Glutamatergic neuron (in vitro differentiated cells): ENCODE measurements around the gene PIP4K2A. TPM values are rescaled to one million over a fixed set of nuclear protein-coding genes. Genes with fewer than 3 reads are reported as not detected.
A peak's percentile ranks its signal among the peaks of the same experiment; 100 is the strongest.

ENCODE experiments used
- DNase-seq: peaks from one replicate; pipeline ENCODE4 v3.0.0; 2022
- H3K27ac Mint-ChIP-seq: one replicate; pipeline ENCODE4 v1.8.0; 2020; ENCODE audit warnings: mild to moderate bottlenecking, mixed read lengths, inconsistent platforms; ENCODE audit not compliant: unreplicated experiment
- H3K27me3 Mint-ChIP-seq: one replicate; pipeline ENCODE4 v1.8.0; 2020; ENCODE audit warnings: mild to moderate bottlenecking, moderate library complexity, mixed read lengths, inconsistent platforms; ENCODE audit not compliant: unreplicated experiment
- H3K36me3 Mint-ChIP-seq: one replicate; pipeline ENCODE4 v1.8.0; 2020; ENCODE audit warnings: mild to moderate bottlenecking, mixed read lengths, inconsistent platforms; ENCODE audit not compliant: unreplicated experiment
- H3K4me1 Mint-ChIP-seq: one replicate; pipeline ENCODE4 v1.8.0; 2020; ENCODE audit warnings: mild to moderate bottlenecking, low read depth, mixed read lengths, inconsistent platforms; ENCODE audit not compliant: unreplicated experiment
- H3K4me3 Mint-ChIP-seq: one replicate; pipeline ENCODE4 v1.8.0; 2020; ENCODE audit warnings: mild to moderate bottlenecking, mixed read lengths, inconsistent platforms; ENCODE audit not compliant: unreplicated experiment
- H3K9me3 Mint-ChIP-seq: one replicate; pipeline ENCODE4 v1.8.0; 2020; ENCODE audit warnings: mild to moderate bottlenecking, moderate library complexity, mixed read lengths, inconsistent platforms; ENCODE audit not compliant: unreplicated experiment
- CTCF ChIP-seq: fragments of 200-600 bp; sonication (generic); IDR thresholded peaks from one replicate; pipeline ENCODE4 v1.5.0; 2021; ENCODE audit not compliant: partially characterized antibody, unreplicated experiment
- total RNA-seq: library from RNA; stranded (reverse); fragmentation: NEBNext Ultra II Directional; extraction: Animal tissue kit (Norgen Biotek cat#: 25700); gene quantifications from one replicate; pipeline ENCODE4 v1.2.1, GENCODE V29; 2021; ENCODE audit not compliant: unreplicated experiment

The PIP4K2A gene
- total RNA-seq, 1 donor from 2014 or later = 20.7 TPM

GRCh38 chr10:22715290-22715625 lies 880 bp upstream of the PIP4K2A start:
- peaks cover 6% of the 10 kb centered on the region for H3K27me3 Mint-ChIP-seq
- TF ChIP-seq CTCF = no peak
- no peaks in the 10 kb centered on the region for H3K4me1 Mint-ChIP-seq
- no peaks in the 10 kb centered on the region for H3K36me3 Mint-ChIP-seq
- H3K9me3 Mint-ChIP-seq = peaks cover 5% of the 10 kb centered on the region
- peak overlapping the region; percentile 31 for H3K27ac Mint-ChIP-seq
- peak overlapping the region; percentile 78 for H3K4me3 Mint-ChIP-seq
- DNase-seq = no peak

DNA sequence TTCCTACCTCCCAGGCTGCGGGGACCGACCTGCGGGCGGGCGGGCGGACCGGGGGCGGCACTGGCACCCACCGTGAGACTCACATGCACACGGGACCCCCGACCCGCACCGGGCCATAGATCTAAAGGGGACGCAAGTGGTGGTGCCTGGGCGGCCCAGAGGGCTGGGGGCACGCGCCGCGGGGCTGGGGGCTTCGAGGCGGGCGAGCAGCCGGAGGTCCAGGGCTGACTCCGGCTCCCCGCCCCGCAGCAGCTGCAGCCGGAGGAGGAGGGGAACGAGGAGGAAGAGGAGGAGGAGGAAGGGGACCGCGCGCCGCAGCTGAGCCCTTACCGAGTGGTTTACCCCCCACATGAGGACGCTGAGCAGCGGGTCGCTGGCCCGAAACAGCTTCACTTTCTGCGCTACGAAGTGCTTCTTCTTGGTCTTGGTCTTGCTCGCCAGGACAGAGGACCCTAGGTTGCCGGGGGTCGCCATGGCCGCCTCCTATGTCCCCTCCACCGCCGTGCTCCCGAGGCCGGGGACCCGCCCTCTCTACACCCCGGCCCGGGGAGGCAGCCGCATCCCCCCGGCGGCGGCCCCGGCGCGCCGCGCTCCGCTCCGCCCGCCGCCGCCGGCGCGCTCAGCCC lies 412 bp downstream of the PIP4K2A start:
- H3K27ac Mint-ChIP-seq = no peak overlapping the region
- DNase-seq = peak; percentile 50
- no peaks in the 10 kb centered on the region for H3K36me3 Mint-ChIP-seq

DNA sequence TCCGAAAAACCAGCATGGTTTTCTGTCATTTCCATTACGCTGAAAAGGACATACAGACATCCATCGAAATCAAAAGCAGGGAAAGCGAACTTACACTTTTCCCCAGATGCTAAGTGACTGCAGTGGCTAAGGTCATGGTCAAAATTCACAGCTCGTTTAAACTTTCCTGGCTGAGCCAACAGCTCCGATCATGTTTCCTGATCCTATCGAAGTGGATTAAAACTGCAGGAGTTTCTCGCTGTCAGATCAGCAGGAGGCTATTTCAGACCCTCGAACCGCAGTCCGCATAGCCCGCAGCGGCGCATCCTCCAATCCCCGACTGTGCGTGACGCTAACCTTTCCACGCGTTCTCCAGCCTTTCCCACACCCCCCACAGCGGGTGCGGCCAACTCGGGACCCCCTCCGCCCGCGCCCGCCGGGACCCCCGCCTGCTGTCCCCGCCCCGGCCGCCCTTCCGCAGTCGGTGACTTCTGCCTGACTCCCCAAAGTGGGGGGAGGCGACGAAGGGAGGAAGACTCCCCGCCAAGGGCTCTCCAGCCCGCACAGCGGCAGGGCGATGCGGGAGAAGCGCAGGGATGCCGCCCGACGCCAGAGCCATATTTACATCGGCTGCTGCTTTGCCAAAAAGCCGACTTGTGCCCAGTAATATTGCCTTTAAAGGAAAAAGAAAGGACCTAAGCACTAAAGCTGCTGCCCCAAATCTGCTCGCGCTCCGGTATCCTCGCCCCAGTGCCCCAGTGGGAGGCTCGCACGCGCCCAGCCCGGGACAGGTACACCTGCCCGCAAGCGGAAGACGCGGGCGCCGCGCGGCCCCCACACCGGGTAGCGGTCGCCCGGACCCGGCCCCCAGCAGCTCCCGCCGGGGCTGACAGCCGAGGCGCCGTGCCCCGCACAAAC lies 1.2 kb downstream of the PIP4K2A start:
- TF ChIP-seq CTCF = no peak
- Mint-ChIP-seq H3K9me3 (peaks cover 7% of the 10 kb centered on the region), H3K27me3 (peaks cover 9% of the 10 kb centered on the region), H3K4me1 (no peaks in the 10 kb centered on the region), H3K36me3 (no peaks in the 10 kb centered on the region), H3K4me3 (peak overlapping the region; percentile 84), H3K27ac (no peak overlapping the region)
- DNase-seq = peak; percentile 31

More for the DNA sequence above, 412 bp downstream of the PIP4K2A start:
- peaks cover 5% of the 10 kb centered on the region for H3K9me3 Mint-ChIP-seq
- H3K27me3 Mint-ChIP-seq = peaks cover 6% of the 10 kb centered on the region
- TF ChIP-seq CTCF = no peak
- H3K4me1 Mint-ChIP-seq = no peaks in the 10 kb centered on the region
- H3K4me3 Mint-ChIP-seq = peak overlapping the region; percentile 76

GRCh38 chr10:22712211-22712955 lies 2.0 kb downstream of the PIP4K2A start:
- TF ChIP-seq CTCF = no peak
- Mint-ChIP-seq H3K36me3 (no peaks in the 10 kb centered on the region), H3K27ac (no peak overlapping the region), H3K27me3 (peaks cover 10% of the 10 kb centered on the region), H3K9me3 (peaks cover 7% of the 10 kb centered on the region), H3K4me3 (peak overlapping the region; percentile 84), H3K4me1 (no peaks in the 10 kb centered on the region)
- no peak for DNase-seq
